NT2/D1 (cell line): ENCODE data around the gene OR51B5.

Experiments
- SUZ12 ChIP-seq: IDR thresholded peaks from 2 replicates; pipeline ENCODE4 v1.6.1; 2011; ENCODE audit not compliant: insufficient read length, insufficient read depth; ENCODE audit errors: extremely low read depth
- YY1 ChIP-seq: IDR thresholded peaks from 2 replicates; pipeline ENCODE4 v1.6.1; 2011; ENCODE audit not compliant: insufficient read length, insufficient read depth
- ZNF274 ChIP-seq: IDR thresholded peaks from 2 replicates; pipeline ENCODE4 v1.6.1; 2011; ENCODE audit warnings: mild to moderate bottlenecking, low read depth, low read length

GRCh38 chr11:5369789-5370188 is 26.5 kb upstream of the OR51B5 start:
- TF ChIP-seq YY1 (no peak), SUZ12 (no peak), ZNF274 (no peak)
